ENCODE results near the gene NCF1. TPM values are rescaled to one million over a fixed set of nuclear protein-coding genes. Genes with fewer than 3 reads are reported as not detected.
"Not testable (repeated sequence)": the region's sequence is repeated elsewhere in the genome, so short reads cannot be mapped to it uniquely, and the experiment has no call there.

Gene NCF1
- 10 to 100 TPM in 1 of 12 donors, 1 to 10 TPM in 7, under 1 TPM in 2, not detected in 2; 0.81 to 11.4 (median 2.0) TPM for polyA plus RNA-seq (ENCODE audit: insufficient read length in 12 of 12)
- long read RNA-seq, donor 1 = 0 reads
- long read RNA-seq, donor 2 = 0 reads
- long read RNA-seq, donor 3 = 0 reads
- long read RNA-seq, donor 4 = 0 reads
- long read RNA-seq, donor 5, partial matches to known transcripts = 0 of 1 reads
- long read RNA-seq, donor 5, other reads (novel, unspliced or antisense) = 0 of 1 reads
- long read RNA-seq, donor 6 = 0 reads
- long read RNA-seq, donor 7, partial matches to known transcripts = 0 of 1 reads
- long read RNA-seq, donor 7, other reads (novel, unspliced or antisense) = 0 of 1 reads
- long read RNA-seq, donor 8 = 0 reads
- long read RNA-seq, donor 9 = 0 reads
- long read RNA-seq, donor 10 = 0 reads
- long read RNA-seq, donor 11 = 0 reads

DNA sequence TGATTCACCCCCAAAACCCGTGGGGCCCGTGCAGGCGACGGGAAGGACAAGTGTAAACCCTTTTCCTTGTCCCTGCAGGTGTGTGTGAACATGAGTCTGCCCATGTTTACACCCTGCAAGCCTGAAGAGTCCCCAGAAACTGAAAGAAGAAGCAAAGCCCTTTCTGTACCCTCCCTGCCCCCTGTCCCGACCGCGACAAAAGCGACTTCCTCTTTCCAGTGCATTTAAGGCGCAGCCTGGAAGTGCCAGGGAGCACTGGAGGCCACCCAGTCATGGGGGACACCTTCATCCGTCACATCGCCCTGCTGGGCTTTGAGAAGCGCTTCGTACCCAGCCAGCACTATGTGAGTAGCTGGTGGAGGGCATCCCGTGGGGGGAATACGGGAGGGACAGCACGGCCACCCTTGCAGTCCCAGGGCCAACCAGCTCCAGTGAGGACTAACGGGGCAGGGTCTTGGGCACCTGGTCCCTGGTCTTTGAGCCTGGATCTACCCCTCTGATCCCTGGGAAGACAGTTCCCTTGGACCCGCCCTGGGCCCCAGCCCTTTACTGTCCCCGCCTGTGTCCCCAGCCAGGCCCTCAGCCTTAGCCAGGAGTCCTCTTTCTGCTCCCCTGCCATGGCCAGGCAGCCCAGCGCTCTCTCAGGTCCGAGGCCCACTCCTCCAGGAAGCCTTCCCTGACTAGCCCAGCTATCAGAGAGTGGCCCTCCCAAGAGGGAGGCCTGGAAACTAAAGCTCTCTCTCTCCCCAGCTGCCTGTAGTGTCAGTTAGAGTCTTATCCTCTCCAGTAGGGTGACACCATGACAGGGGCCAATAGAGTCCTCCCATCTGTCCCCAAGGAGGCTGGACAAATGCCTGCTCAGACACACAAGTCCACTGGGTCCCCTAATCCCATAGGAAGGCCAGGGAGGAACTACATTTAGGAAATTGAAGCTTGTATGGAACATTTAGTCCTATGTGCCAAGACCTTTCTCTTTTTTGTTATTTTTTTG lies at the start of gene NCF1:
Gene NCF1 (plus strand): TSS at position 252 of the 991 bp plus-strand sequence. CDS start 21 bp downstream, at position 273.
- DNase-seq = not testable (repeated sequence)

- DNase-seq = no peak
Measured at GRCh38 chr7:74725840-74726239, 48.0 kb upstream of the NCF1 start.

- no peak for DNase-seq
Measured at GRCh38 chr7:74726309-74727101, 47.3 kb upstream of the NCF1 start.

DNA sequence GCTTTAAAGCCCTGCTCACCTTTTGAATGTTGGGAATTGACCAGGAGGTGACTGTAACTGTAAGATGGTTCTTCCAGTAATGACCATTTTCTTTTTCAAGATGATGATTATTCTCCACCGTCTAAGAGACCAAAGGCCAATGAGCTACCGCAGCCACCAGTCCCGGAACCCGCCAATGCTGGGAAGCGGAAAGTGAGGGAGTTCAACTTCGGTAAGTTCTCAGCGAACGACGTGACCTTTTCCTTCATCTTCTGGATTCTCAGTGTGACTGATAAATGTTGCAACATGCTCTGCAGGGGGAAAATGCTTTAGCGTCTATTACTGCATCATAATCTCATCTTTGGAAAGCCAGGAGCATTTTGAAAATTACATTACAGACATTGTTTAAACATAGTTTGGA lies 45.1 kb upstream of the NCF1 start:
- DNase-seq = not testable (repeated sequence)

GRCh38 chr7:74730186-74730585 lies 43.6 kb upstream of the NCF1 start:
- not testable (repeated sequence) for DNase-seq

DNA sequence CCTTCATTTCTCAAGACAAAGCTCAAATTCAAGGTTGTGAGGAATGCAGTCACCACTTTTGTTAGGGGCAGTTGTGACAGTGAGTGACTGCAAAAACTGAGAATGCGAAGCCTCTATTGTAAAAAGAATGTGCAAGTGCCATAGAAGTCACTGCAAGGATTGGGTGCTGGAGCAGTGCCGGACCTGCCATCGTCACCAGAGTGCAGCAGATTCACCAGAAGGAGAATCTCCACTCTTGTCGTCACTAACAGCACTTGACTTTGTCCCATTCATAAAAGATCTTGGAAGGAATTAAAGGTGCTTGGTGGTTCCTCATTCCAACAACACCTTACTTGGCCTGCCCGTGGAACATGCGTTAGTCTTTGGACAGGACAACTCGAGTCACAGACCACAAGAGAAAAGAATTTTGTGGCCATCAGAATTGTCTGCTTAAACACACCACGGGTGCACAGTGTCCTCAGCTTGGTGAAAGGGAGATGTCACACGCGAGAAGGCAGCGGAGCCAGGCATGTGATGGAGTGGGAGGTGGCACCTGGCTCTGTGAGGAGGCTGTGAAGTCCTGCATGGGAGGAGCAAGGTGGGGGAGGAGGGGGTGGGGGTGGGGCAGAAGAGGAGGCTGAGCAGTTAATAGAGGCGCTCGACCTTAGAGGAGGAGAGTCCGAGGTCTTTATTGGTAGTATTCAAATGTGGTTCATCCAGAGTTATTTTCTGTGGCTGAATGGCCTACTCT lies 33.7 kb upstream of the NCF1 start:
- not testable (repeated sequence) for DNase-seq

DNA sequence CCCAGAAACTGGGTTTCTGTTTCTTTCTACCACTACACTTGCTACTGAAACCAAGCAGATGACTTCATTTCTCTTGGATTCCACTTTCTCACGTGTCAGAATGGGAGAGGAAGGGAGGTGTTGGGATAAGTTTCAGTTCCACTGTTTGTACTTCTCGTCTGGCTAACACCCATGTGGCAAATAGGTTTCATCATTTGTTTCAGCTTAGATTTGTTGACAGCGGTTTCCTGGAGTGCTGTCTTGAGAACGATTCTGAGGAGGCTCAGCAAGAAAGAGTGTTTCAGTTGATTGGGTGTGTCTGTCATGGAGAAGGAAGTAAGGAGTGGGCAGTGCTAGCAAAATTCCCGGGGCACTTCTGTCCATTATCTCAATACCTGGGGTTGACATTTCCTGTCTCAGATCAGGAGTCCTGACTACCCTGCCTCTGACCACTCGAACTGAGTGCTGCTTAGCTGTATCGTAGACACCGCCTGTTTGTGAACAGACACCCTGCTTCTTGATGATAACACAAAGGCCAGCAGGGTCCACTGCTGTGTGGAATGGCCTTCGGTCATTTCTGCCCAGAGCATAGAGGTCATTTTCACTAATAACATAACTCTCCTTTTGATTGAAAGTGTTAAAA lies 29.8 kb upstream of the NCF1 start:
- DNase-seq = not testable (repeated sequence)

DNA sequence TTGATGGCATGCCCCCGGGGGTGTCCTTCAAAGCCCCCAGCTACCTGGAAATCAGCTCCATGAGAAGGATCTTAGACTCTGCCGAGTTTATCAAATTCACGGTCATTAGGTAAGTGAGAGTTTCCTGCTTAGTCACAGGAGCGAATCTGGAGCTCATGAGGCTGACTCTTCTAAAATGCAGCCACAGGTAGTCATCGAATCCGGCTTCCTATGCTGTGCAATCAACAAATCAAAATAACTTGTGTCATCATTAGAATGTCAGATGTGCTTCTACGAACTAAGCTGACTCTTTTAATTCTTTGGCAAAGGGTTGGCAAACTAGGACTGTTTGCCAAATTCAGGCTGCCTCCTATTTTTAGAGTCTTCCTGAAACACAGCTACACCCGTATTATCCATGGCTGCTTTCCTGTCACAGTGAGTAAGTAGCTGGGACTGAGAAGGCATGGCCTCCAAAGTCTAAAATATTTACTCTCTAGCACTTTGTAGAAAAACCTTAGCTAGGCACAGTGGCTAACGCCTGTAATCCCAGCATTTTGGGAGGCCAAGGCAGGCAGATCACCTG lies 19.8 kb upstream of the NCF1 start:
- DNase-seq = not testable (repeated sequence)

- not testable (repeated sequence) for DNase-seq
Measured at GRCh38 chr7:74756673-74757072, 17.1 kb upstream of the NCF1 start.

GRCh38 chr7:74758268-74758667 lies 15.5 kb upstream of the NCF1 start:
- DNase-seq = not testable (repeated sequence)

- DNase-seq = not testable (repeated sequence)
Measured at GRCh38 chr7:74758982-74759381, 14.8 kb upstream of the NCF1 start.

- DNase-seq = not testable (repeated sequence)
Measured at GRCh38 chr7:74765205-74765918, 8.4 kb upstream of the NCF1 start.

DNA sequence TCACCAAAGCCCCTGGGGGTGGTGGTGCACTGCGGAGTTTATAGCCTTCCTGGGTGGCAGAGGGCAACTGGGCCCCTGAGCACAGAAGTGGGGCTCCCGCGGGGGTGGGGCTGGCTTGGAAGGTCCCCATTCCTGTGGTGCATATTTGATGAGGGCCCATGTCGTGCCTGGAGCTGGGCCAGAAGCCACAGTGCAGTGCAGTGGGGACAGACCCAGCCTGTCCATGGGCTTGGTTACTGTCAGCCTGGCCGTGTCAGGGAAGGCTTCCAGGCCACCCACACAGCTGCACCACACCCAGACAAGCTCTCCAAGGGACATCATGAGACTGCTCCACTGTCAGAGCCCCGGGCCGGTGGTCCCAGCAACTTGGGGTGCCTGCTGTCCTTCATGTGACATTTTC lies 7.3 kb upstream of the NCF1 start:
- not testable (repeated sequence) for DNase-seq

- not testable (repeated sequence) for DNase-seq
Measured at GRCh38 chr7:74766991-74767390, 6.8 kb upstream of the NCF1 start.

GRCh38 chr7:74770062-74770461 lies 3.7 kb upstream of the NCF1 start:
- not testable (repeated sequence) for DNase-seq

DNA sequence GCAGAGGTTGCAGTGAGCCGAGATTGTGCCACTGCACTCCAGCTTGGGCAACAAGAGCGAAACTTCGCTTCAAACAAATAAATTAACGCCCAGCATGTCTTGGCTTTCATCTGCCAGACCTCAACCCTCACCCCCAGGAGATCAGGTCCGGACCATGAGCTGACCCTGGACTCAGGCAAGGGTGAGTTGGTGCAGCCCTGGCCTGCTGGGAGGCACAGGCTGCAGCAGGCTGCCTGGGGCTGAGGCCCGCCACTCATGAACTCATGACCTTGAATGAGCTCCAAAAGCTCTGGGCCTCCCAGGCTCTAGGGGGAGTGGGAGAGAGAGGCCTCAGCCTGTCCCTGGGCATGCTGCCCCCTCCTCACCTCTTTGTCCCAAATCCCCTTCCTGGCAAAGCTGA lies 1.7 kb upstream of the NCF1 start:
- not testable (repeated sequence) for DNase-seq

GRCh38 chr7:74775111-74775510 lies 1.3 kb downstream of the NCF1 start:
- DNase-seq = not testable (repeated sequence)

DNA sequence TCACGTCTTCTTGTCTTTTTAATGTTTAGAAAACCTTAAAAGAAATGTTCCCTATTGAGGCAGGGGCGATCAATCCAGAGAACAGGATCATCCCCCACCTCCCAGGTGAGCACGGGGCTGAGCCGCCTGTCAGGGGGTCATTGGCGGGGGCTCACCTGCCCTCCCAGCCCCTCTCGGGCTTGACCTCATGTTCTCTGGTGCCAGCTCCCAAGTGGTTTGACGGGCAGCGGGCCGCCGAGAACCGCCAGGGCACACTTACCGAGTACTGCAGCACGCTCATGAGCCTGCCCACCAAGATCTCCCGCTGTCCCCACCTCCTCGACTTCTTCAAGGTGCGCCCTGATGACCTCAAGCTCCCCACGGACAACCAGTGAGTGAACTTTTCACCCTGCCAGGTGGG lies 5.2 kb downstream of the NCF1 start:
- not testable (repeated sequence) for DNase-seq

- DNase-seq = not testable (repeated sequence)
Measured at GRCh38 chr7:74781746-74782145, 7.9 kb downstream of the NCF1 start.
